HG02970 (cell line): Measurements from ENCODE around the gene SPATA9.

Source experiments
- ATAC-seq: cut with Tn5 transposase; IDR thresholded peaks from one replicate; pipeline ENCODE4 v1.9.1; 2021; ENCODE audit warnings: mild to moderate bottlenecking, moderate library complexity, moderate number of reproducible peaks; ENCODE audit not compliant: unreplicated experiment, low FRiP score

SPATA9 gene

GRCh38 chr5:95621839-95622629 lies 60.8 kb downstream of the SPATA9 start:
- ATAC-seq: no peak

DNA sequence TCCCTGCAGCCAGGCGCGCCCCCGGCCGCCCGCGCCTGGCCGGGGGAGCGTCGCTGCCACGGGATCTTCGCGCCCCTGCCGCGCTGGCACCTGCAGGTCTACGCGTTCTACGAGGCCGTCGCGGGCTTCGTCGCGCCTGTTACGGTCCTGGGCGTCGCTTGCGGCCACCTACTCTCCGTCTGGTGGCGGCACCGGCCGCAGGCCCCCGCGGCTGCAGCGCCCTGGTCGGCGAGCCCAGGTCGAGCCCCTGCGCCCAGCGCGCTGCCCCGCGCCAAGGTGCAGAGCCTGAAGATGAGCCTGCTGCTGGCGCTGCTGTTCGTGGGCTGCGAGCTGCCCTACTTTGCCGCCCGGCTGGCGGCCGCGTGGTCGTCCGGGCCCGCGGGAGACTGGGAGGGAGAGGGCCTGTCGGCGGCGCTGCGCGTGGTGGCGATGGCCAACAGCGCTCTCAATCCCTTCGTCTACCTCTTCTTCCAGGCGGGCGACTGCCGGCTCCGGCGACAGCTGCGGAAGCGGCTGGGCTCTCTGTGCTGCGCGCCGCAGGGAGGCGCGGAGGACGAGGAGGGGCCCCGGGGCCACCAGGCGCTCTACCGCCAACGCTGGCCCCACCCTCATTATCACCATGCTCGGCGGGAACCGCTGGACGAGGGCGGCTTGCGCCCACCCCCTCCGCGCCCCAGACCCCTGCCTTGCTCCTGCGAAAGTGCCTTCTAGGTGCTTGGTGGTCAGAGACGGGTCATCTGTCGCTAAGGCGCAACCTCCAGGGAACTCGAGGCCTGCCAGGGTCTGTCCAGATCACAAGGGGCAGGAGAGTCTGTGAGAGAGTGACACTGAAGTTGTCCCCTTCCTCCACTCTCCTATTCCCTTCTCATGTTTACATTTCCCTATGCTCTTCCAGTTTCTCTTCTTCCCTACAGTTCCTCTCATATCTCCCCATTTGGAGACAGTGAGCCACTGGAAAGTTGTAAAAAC lies 61.6 kb downstream of the SPATA9 start:
- peak; percentile 25 for ATAC-seq

- ATAC-seq: peak; percentile 55
Measured at GRCh38 chr5:95620030-95620869, 62.5 kb downstream of the SPATA9 start, which contains the start of gene GPR150. Gene GPR150, plus strand, starts transcription at chr5:95620087. Its CDS starts 189 bp downstream, at chr5:95620276.

GRCh38 chr5:95619514-95620029 lies 63.2 kb downstream of the SPATA9 start:
- no peak for ATAC-seq

DNA sequence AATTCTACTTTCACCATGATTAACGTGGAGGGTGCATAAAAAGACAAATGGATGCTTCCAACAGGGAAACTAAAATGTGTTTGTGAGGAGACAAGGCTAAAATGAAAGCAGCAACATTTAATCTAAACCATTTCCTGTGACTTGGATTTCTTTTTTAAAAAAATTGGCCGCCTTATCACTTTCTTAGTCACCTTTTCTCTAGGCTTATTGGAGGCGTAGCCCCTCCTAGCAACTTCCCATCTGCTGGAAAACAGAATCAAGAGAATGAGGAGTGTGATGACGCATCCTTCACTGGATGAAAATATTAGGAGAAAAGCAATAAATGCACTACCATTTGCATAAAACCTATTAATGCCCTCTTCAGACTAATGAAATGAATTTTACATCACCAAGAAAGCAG lies 63.7 kb downstream of the SPATA9 start:
- no peak for ATAC-seq

DNA sequence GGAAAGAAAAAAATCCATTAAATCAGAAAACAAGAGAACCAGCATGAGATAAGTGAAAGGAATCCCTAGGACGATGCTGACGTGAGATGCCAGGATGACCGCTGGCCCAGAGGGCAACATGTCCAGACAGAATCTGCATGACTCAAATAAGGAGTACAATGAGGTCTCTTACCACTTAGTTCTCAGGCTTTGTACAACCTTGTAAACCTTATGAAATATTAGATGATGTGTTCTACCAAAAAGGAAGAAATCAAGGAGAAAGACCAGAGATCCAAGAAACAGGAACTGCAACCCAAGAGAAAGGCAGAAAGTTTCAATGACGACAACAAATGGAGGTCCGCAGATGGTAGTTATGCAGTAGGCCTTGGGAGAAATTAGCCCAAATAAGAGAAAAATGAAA lies 65.7 kb downstream of the SPATA9 start:
- no peak for ATAC-seq

GRCh38 chr5:95615164-95615467 lies 67.7 kb downstream of the SPATA9 start:
- ATAC-seq: no peak

- no peak for ATAC-seq
Measured at GRCh38 chr5:95613514-95613913, 69.3 kb downstream of the SPATA9 start.

DNA sequence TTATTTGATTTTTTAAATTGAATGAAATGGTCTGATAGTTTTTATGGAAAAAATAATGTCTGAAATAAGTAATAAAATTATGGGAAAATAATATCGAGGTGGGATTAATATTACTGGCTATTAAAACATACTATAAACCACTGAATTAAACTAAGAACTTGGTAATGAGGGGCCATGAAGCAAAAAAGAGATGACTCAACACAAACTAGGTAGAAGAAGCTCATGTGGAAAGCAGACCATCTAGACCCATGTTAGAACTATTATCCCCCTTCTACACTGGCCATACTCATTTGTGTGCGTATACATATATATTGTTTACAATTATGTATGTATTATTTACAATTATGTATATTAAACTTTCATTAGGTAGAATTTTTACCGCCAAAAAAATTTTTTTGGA lies 71.4 kb downstream of the SPATA9 start:
- ATAC-seq: no peak

- no peak for ATAC-seq
Measured at GRCh38 chr5:95610546-95610945, 72.2 kb downstream of the SPATA9 start.

- ATAC-seq: no peak
Measured at GRCh38 chr5:95609711-95610110, 73.1 kb downstream of the SPATA9 start.
